ENCODE data around the gene SUCLG1.
A peak's percentile ranks its signal among the peaks of the same experiment; 100 is the strongest.

The SUCLG1 gene

GRCh38 chr2:84467389-84467788 lies 8.3 kb upstream of the SUCLG1 start:
- no peak for DNase-seq

- no peak for DNase-seq
Measured at GRCh38 chr2:84461310-84461709, 2.2 kb upstream of the SUCLG1 start.

GRCh38 chr2:84460670-84461069 lies 1.6 kb upstream of the SUCLG1 start:
- DNase-seq = no peak

- no peak for DNase-seq
Measured at GRCh38 chr2:84459944-84460429, 907 bp upstream of the SUCLG1 start.

- DNase-seq = peak in 19 of 56 donors; percentile 8 to 78 (median 37)
Measured at GRCh38 chr2:84458551-84459017, 496 bp downstream of the SUCLG1 start.

- no peak for DNase-seq
Measured at GRCh38 chr2:84457686-84458085, 1.4 kb downstream of the SUCLG1 start.

GRCh38 chr2:84456156-84456555 lies 2.9 kb downstream of the SUCLG1 start:
- no peak for DNase-seq

- no peak for DNase-seq
Measured at GRCh38 chr2:84454581-84454980, 4.5 kb downstream of the SUCLG1 start.

GRCh38 chr2:84452624-84453023 lies 6.5 kb downstream of the SUCLG1 start:
- DNase-seq = no peak

GRCh38 chr2:84451579-84451978 lies 7.5 kb downstream of the SUCLG1 start:
- DNase-seq = no peak

GRCh38 chr2:84450288-84451227 lies 8.5 kb downstream of the SUCLG1 start:
- no peak for DNase-seq

- DNase-seq = no peak
Measured at GRCh38 chr2:84449711-84450110, 9.4 kb downstream of the SUCLG1 start.

GRCh38 chr2:84449055-84449454 lies 10.0 kb downstream of the SUCLG1 start:
- DNase-seq = no peak

GRCh38 chr2:84443477-84443876 lies 15.6 kb downstream of the SUCLG1 start:
- DNase-seq = no peak

- DNase-seq = no peak
Measured at GRCh38 chr2:84442888-84443287, 16.2 kb downstream of the SUCLG1 start.

GRCh38 chr2:84441505-84441904 lies 17.6 kb downstream of the SUCLG1 start:
- no peak for DNase-seq

- no peak for DNase-seq
Measured at GRCh38 chr2:84441036-84441435, 18.0 kb downstream of the SUCLG1 start.

GRCh38 chr2:84435345-84436025 lies 23.6 kb downstream of the SUCLG1 start:
- peak in 33 of 56 donors; percentile 3 to 53 (median 15) for DNase-seq

GRCh38 chr2:84429328-84429727 lies 29.8 kb downstream of the SUCLG1 start:
- DNase-seq = no peak

- DNase-seq = no peak
Measured at GRCh38 chr2:84427235-84428138, 31.6 kb downstream of the SUCLG1 start.

GRCh38 chr2:84425310-84425709 lies 33.8 kb downstream of the SUCLG1 start:
- DNase-seq = no peak

Measured in nucleus accumbens (tissue), 56 donors.